Lower leg skin (tissue), 3 donors: ENCODE data around the gene DYNC1I2.

Source experiments
- POLR2A ChIP-seq, 2 donors: fragments of 450-650 bp; IDR thresholded peaks; one replicate each; pipeline ENCODE4 v1.6.1; 2016 to 2017; ENCODE audit warnings: antibody characterized with exemption in 2 of 2, mild to moderate bottlenecking in 1 of 2, moderate library complexity in 1 of 2
- TF ChIP-seq, protein P1 (sequence below), 3 donors: fragments of 450-650 bp; IDR thresholded peaks; one replicate each; pipeline ENCODE4 v1.5.1; 2016; ENCODE audit warnings: antibody characterized with exemption in 3 of 3, mild to moderate bottlenecking in 3 of 3, moderate library complexity in 2 of 3

DNA sequence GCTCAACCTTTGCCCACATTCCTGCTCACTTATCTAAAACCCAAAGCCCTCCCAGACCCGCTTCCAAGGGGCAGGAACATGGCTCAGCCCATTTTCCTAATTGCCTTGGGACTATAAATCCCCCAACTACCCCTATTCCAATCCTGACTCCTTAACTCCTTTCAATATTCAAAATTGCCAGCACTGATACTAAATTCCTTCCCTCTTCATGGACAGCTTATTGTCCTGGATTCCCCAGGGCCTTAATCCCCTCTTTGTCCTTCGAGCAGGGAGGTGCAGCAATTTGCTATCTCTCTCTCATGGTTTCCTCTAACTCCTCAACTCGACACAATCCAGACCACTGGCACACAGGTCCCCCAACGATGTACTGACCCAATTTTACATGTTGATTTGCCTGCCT, 107.6 kb downstream of the DYNC1I2 start:
- TF ChIP-seq, protein P1, sequence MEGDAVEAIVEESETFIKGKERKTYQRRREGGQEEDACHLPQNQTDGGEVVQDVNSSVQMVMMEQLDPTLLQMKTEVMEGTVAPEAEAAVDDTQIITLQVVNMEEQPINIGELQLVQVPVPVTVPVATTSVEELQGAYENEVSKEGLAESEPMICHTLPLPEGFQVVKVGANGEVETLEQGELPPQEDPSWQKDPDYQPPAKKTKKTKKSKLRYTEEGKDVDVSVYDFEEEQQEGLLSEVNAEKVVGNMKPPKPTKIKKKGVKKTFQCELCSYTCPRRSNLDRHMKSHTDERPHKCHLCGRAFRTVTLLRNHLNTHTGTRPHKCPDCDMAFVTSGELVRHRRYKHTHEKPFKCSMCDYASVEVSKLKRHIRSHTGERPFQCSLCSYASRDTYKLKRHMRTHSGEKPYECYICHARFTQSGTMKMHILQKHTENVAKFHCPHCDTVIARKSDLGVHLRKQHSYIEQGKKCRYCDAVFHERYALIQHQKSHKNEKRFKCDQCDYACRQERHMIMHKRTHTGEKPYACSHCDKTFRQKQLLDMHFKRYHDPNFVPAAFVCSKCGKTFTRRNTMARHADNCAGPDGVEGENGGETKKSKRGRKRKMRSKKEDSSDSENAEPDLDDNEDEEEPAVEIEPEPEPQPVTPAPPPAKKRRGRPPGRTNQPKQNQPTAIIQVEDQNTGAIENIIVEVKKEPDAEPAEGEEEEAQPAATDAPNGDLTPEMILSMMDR (IDR thresholded peaks at IDR 0.05) = no peak
- no peak for TF ChIP-seq POLR2A (IDR thresholded peaks at IDR 0.05)
